Thyroid gland (tissue), 4 donors: Measurements from ENCODE around the gene SPEM3.

ENCODE experiments used
- CTCF ChIP-seq, 6 experiments: fragments of 200-600 bp in 3 of 6; fragments of 450-650 bp in 3 of 6; sonication (generic) in 3 of 6; IDR thresholded peaks; one replicate each; pipeline ENCODE4 v1.5.1; 2016 to 2019; ENCODE audit warnings: antibody characterized with exemption in 6 of 6, mild to moderate bottlenecking in 2 of 6, inconsistent platforms in 1 of 6, moderate library complexity in 1 of 6
- POLR2A ChIP-seq, 2 donors: fragments of 450-650 bp; IDR thresholded peaks; one replicate each; pipeline ENCODE4 v1.6.1; 2017; ENCODE audit warnings: antibody characterized with exemption in 2 of 2, mild to moderate bottlenecking in 2 of 2, moderate library complexity in 1 of 2

GRCh38 chr17:7437950-7438614 lies 9.4 kb downstream of the SPEM3 start:
- TF ChIP-seq CTCF (IDR thresholded peaks at IDR 0.05) (no peak), POLR2A (IDR thresholded peaks at IDR 0.05) (peak in 1 of 2 donors; percentile 57)
